Stimulated activated CD4-positive, alpha-beta T cell treated with anti-CD3 and anti-CD28 coated beads, TNF-alpha, amount 100 ng/mL, for 24 hours (primary cell): Measurements from ENCODE around the gene TFB1M.
"Not testable (repeated sequence)": the region's sequence is repeated elsewhere in the genome, so short reads cannot be mapped to it uniquely, and the experiment has no call there.

ENCODE experiments used
- DNase-seq, 3 experiments: peaks; one replicate each; pipeline ENCODE4 v3.0.0-alpha.2; 2020; ENCODE audit warnings: low read depth in 3 of 3

Gene TFB1M

DNA sequence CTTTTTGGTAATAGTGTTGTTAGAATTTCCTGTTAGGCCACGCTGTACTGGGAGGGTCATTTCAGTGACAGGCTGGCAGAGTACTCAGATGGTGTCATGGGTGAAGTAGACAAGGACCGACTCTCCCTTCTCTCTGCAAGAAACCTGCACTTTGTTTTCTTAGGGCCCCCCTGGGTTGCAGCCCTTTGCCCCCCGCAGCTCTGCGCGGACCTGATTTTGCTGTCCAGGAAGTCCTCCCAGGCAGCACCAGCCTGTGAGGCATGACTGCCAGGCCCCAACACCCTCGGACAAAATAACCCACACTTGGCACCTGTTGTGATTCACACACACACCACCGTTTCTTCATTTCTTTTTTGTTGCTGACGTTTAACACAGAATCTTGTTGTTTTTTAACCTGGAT, 72.3 kb downstream of the TFB1M start:
- no peak for DNase-seq

- DNase-seq: no peak
These were observed 73.2 kb downstream of the TFB1M start for GRCh38 chr6:155240905-155241600.

- no peak for DNase-seq
These were observed 76.7 kb downstream of the TFB1M start for GRCh38 chr6:155237613-155238012.

DNA sequence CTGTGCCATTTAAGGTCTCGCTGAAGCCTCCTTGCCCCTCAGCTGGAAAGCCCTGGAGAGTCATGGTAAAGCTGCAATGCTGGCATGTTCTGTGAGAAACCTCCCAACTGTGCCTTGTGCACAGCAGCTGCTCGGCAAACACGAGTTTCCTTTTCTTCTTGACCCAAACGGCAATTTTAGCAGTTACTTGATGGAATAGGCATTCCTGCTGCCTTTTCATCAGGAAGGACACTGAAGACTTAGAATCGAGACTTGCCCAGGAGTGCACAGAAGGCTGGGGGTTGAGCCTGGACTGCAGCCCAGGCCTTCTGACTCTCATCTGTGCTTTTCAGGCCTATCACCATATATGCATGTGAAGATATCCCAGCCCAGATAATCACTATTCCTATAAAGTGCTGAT, 79.2 kb downstream of the TFB1M start:
- no peak for DNase-seq

DNA sequence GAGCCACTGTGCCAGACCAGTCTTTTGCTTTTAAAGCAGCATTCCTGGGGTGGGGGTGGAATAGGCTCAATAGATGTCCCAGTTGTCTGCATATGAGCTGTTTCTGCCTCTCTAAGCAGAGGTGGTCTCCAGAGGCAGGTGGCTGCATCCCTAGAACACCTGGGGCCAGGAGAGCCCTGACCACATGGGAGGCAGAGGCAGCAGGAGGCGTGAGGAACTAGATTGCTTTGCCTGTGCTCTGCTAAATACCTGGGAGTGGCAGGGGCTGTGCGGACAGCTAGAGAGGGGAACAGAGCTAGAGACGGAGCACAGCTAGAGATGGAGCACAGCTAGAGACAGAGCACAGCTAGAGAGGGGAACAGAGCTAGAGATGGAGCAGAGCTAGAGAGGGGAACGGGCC, 79.6 kb downstream of the TFB1M start:
- DNase-seq: no peak

- DNase-seq: no peak
These were observed 80.1 kb downstream of the TFB1M start for GRCh38 chr6:155234167-155234566.

GRCh38 chr6:155232848-155233247, 81.4 kb downstream of the TFB1M start:
- no peak for DNase-seq

DNA sequence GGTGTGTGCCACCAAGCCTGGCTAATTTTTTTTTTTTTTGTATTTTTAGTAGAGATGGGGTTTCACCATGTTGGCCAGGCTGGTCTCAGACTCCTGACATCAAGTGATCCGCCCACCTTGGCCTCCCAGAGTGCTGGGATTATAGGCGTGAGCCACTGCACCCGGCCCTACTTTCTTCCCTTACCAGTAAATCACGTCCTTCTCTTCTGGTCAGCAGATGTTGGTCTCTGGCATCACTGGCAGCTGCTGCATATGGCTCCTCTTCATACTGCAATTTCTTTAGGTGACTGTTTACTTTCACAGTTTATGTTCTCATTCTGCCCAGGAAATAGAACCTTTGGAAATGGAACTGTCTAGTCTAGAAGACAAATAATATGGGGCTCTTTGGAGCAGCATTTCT, 83.3 kb downstream of the TFB1M start:
- not testable (repeated sequence) for DNase-seq

GRCh38 chr6:155228546-155229166, 85.6 kb downstream of the TFB1M start:
- DNase-seq: no peak

DNA sequence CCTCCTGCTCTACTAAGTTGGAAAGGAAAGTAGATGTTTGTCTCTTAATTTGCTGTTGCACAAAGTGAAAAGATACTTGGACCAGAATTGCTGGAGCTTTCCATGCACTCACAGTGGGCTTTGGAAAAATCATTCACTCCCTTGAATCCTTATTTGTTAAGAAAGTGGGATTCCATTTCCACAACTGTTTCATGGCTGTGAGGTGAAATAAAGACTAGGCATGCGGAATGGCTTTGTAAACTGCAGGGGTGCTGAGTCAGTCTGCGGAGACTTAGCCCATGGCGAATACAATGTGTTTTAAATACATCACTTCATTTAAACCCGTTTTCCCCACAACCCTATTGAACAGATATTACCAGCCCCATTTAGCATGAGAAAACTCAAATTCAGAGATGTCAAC, 87.2 kb downstream of the TFB1M start:
- DNase-seq: no peak

- DNase-seq: no peak
These were observed 89.7 kb downstream of the TFB1M start for GRCh38 chr6:155224618-155225017.

- peak; percentile 36 to 51 (median 46) for DNase-seq
These were observed 90.4 kb downstream of the TFB1M start for GRCh38 chr6:155223646-155224451.

DNA sequence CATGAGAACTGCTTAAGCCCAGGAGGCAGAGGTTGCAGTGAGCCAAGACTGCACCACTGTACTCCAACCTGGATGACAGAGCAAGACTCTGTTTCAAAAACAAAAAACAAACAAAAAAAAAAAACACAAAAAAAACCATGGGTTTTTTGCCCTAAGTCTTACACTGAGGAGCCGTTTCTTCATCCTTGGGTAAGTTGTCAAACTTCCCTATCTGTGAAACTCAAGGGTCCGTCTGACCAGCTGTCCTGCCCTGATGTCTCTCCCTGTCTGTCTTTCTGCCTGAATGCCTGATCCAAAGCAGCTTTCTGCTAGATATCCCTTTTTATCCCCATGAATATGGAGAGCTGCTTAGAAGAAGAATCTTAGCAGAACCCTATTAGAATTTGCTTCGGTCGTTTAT, 91.8 kb downstream of the TFB1M start:
- DNase-seq: no peak

DNA sequence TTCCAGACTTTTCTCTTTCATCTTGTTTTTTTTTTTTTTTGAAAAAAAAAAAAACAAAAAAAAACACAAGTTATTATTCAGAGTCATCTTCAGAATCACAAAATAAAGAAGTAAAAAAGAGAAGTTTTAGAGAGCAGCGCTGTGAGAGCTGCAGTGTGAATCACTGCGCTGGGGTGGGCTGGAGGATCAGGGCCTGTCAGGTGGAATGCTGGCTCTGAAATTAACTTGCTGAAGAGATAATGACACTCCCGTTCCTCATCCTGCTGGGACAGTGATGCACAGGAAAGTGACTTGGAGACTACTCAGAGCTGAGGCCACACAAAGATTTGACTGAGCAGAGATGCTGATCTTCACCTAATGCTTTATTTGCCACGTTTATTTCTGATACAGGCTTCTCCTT, 93.2 kb downstream of the TFB1M start:
- no peak for DNase-seq

DNA sequence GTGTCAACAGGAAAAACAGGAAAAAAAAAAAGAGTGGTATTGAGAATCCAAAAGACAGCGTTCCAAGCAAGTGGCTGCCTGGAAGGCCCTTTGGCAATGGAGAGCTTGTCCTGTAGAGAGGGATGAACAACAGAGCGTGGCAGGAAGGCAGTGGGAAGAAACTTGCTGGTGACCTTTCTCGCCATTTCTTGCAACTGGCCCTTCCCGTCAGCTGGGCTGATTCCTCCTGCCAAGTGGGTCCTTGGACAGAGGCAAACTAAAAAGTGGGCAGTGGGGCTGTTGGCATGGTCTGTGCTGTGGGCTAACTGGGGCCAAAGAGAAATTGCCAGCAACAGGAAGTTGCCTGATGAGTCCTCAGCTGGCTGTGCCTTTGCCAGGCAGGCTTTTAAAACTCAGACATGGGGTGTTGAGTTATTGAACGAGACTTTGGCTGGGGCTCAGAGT, 94.4 kb downstream of the TFB1M start:
- DNase-seq: no peak

- DNase-seq: no peak
These were observed 95.0 kb downstream of the TFB1M start for GRCh38 chr6:155219299-155219698.

DNA sequence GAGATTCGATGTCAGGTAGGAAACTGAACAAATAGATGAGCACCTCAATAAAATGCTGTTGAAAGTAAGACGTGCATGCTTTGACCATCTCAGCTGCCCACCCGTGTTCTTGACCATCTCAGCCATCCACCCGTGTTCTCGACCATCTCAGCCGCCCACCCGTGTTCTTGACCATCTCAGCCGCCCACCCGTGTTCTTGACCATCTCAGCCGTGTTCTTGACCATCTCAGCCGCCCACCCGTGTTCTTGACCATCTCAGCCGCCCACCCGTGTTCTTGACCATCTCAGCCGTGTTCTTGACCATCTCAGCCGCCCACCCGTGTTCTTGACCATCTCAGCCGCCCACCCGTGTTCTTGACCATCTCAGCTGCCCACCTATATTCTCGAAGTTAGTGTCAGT, 95.6 kb downstream of the TFB1M start:
- DNase-seq: not testable (repeated sequence)

GRCh38 chr6:155216312-155217046, 97.8 kb downstream of the TFB1M start:
- DNase-seq: no peak

- DNase-seq: no peak
These were observed 98.4 kb downstream of the TFB1M start for GRCh38 chr6:155215906-155216305.

DNA sequence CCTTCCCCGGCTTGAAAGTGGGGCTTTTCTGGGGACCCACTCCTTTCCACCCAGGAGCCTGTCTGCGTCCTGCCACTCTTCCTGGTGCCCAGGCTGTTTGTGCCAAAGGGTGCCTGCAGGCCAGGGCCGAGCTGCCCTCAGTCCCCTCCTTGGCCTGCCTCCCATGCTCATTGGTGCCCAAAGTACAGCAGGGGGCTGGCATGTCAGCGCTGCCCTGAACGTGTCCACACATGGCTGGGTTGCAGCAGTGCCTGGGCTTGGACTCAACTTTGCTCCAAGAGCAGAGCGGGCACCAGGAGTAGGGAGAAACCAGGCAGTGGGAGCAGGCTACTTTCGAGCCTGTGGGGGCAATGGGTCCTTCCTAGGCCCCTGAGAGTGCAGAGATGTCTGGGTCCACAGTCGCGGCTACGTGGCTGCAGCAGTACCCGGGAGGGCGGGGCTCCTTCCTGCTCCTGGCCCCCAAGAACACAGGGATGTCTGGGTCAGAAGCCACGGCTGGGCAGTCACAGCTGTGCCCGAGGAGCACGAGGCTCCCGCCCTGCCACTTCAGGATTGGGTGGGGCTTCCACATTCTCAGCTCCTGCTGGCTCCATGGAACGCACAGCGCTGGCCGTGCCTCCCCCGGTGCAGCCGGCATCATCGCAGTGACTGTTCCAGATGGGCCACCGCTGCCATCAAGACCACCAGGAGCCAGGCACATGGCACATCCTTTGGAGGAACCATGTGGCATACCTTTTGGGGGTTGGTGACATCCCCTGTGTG, 100.5 kb downstream of the TFB1M start:
- no peak for DNase-seq

DNA sequence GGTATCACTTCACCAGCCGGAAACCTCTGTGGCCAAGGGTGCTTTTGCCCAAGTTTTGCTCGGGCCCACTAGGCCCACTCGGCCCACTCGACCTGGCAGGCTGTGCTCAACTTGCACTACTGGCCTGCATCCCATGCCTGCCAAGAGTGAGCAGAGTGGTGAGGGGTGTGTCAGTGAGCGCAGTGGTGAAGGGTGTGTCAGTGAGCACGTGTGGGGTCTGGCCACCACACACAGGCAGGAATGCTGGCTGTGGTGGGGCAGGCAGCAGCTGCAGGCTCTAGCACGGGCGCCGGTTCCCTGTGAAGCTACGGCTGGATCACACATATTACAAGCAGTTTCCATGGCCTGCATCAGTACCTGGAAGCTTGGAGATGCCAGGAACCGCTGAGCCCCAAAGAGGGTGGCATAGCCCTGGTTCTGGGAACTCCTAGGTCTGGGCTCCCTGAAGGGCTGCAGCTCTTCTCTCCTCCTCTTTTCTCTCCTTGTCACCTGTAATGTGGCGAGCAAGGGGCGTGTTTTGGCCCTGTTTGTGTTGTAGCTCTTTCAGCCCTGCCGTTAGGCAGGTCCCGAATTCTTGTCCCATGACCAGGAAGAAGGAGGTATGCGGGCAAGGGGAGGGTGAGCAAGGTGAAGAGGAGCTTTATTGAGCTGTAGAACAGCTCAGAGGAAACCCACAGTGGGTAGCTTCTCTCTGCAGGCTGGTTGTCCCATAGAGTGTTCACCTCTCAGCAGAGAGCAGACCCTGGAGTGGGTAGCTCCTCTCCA, 101.5 kb downstream of the TFB1M start:
- no peak for DNase-seq
